ENCODE results near the gene L3MBTL4. TPM values are rescaled to one million over a fixed set of nuclear protein-coding genes. Genes with fewer than 3 reads are reported as not detected.

Gene L3MBTL4
- total and polyA plus RNA-seq, 2 experiments from 2014 or later, result 4.1 to 14.1 TPM

DNA sequence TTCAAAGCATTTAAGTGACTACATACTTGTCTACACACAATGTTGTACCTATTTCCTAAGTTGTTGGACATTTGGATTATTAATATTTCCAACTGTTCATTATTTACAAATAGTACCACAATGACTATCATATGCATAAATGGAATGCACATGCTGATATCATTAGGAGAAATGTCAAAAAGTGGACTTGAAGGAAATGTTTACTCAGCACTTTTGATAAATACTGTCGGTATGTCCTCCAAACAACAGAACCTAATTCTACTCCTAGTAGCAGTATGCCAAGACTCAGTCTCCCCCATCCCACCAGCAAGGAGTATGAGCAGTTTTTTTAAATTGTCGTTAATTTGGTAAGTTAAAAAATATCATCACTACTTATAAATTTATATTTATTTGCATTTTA, 116.8 kb downstream of the L3MBTL4 start:
- Histone ChIP-seq H3K4me1 (ENCODE audit: insufficient read depth) (no peaks in the 10 kb centered on the region), H3K79me2 (no peaks in the 10 kb centered on the region), H4K20me1 (ENCODE audit: insufficient read depth, poor library complexity, severe bottlenecking) (no peaks in the 10 kb centered on the region), H3K4me3 (no peak overlapping the region), H2AFZ (no peak overlapping the region), H3K36me3 (replicated peaks; ENCODE audit: insufficient read depth, low read depth) (no peaks in the 10 kb centered on the region), H3K9me3 (ENCODE audit: low read depth) (no peaks in the 10 kb centered on the region), H3K27me3 (no peaks in the 10 kb centered on the region), H3K9me2 (replicated peaks; ENCODE audit: insufficient read depth) (no peaks in the 10 kb centered on the region), H3K27ac (no peak overlapping the region), H3K4me2 (no peak overlapping the region)
- TF ChIP-seq EZH2phosphoT487 (IDR thresholded peaks at IDR 0.05; ENCODE audit: low read depth, severe bottlenecking, unreplicated experiment), result no peak
- no peak for TF ChIP-seq EZH2 (IDR thresholded peaks at IDR 0.05; ENCODE audit: borderline replicate concordance)
- TF ChIP-seq, protein P1, sequence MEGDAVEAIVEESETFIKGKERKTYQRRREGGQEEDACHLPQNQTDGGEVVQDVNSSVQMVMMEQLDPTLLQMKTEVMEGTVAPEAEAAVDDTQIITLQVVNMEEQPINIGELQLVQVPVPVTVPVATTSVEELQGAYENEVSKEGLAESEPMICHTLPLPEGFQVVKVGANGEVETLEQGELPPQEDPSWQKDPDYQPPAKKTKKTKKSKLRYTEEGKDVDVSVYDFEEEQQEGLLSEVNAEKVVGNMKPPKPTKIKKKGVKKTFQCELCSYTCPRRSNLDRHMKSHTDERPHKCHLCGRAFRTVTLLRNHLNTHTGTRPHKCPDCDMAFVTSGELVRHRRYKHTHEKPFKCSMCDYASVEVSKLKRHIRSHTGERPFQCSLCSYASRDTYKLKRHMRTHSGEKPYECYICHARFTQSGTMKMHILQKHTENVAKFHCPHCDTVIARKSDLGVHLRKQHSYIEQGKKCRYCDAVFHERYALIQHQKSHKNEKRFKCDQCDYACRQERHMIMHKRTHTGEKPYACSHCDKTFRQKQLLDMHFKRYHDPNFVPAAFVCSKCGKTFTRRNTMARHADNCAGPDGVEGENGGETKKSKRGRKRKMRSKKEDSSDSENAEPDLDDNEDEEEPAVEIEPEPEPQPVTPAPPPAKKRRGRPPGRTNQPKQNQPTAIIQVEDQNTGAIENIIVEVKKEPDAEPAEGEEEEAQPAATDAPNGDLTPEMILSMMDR (IDR thresholded peaks at IDR 0.05; ENCODE audit: poor library complexity), result no peak
- 89% methylated on average over 2 of the region's 2 CpGs for WGBS (ENCODE audit: low lambda C conversion rate, missing lambda C conversion rate)
- DNase-seq (ENCODE audit: low spot score), result no peak

DNA sequence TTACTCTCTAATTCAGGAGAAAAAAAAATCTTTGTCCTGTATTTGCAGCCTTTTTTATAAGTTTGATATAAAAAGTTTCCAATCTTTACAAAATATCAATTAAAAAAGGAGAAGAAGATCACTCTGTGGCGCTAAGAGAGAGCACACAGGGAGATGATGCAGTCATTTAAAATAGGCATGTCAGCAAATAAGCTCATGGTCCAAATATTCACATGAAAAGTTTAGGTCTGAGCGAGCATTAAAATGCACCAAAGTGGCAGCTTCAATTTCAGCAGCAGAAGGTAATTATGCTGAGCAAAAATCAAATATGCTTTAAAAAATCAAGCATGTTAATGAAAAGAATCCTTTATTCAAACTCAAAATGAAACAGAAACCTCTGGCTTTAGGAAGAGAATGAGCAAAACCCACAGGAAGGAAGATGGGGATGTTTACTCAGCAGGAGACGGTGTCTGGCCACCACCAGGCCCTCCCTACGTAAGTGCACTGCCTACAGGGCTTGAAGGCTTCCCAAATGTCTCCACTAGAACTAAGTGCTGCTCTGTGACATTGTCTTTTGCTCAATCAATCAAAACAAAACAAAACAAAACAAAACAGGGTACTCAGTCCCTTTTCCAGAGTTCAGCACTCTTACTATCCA, 120.4 kb downstream of the L3MBTL4 start:
- no peak overlapping the region for H3K27ac ChIP-seq
- WGBS (ENCODE audit: low lambda C conversion rate, missing lambda C conversion rate), result 83% methylated on average over 4 of the region's 4 CpGs
- H3K4me3 ChIP-seq, result no peak overlapping the region

DNA sequence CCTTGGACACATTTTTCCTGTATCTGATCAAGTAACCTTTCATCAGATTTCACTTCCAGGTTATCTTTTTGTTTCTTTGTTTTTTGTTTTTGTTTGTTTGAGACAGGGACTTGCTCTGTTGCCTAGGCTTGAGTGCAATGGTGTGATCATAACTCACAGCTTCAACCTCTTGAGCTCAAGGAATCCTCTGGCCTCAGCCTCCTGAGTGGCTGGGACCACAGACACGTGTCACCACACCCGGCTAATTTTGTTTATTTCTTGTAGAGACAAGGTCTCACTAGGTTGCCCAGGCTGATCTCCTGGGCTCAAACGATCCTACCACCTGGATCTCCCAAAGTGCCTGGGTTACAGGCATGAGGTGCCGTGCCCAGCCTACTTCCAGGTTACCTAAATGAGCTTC, 124.9 kb downstream of the L3MBTL4 start:
- no peaks in the 10 kb centered on the region for H3K9me3 ChIP-seq (ENCODE audit: low read depth)
- H2AFZ ChIP-seq, result no peak overlapping the region
- H3K4me2 ChIP-seq, result no peak overlapping the region
- TF ChIP-seq, protein P1 (IDR thresholded peaks at IDR 0.05; ENCODE audit: poor library complexity), result no peak
- TF ChIP-seq EZH2phosphoT487 (IDR thresholded peaks at IDR 0.05; ENCODE audit: low read depth, severe bottlenecking, unreplicated experiment), result no peak
- no peak for TF ChIP-seq EZH2 (IDR thresholded peaks at IDR 0.05; ENCODE audit: borderline replicate concordance)
- no peaks in the 10 kb centered on the region for H3K27me3 ChIP-seq
- WGBS (ENCODE audit: low lambda C conversion rate, missing lambda C conversion rate), result 78% methylated on average over 4 of the region's 4 CpGs
- no peak overlapping the region for H3K4me3 ChIP-seq
- no peaks in the 10 kb centered on the region for H3K79me2 ChIP-seq
- no peaks in the 10 kb centered on the region for H3K36me3 ChIP-seq (replicated peaks; ENCODE audit: insufficient read depth, low read depth)
- H4K20me1 ChIP-seq (ENCODE audit: insufficient read depth, poor library complexity, severe bottlenecking), result no peaks in the 10 kb centered on the region
- H3K9me2 ChIP-seq (replicated peaks; ENCODE audit: insufficient read depth), result no peaks in the 10 kb centered on the region
- H3K27ac ChIP-seq, result no peak overlapping the region
- no peaks in the 10 kb centered on the region for H3K4me1 ChIP-seq (ENCODE audit: insufficient read depth)
- no peak for DNase-seq (ENCODE audit: low spot score)

More for the DNA sequence above, 120.4 kb downstream of the L3MBTL4 start:
- Histone ChIP-seq H4K20me1 (ENCODE audit: insufficient read depth, poor library complexity, severe bottlenecking) (no peaks in the 10 kb centered on the region), H3K4me1 (ENCODE audit: insufficient read depth) (no peaks in the 10 kb centered on the region), H3K27me3 (no peaks in the 10 kb centered on the region), H3K9me2 (replicated peaks; ENCODE audit: insufficient read depth) (no peaks in the 10 kb centered on the region), H3K79me2 (no peaks in the 10 kb centered on the region), H3K4me2 (no peak overlapping the region), H2AFZ (no peak overlapping the region), H3K36me3 (replicated peaks; ENCODE audit: insufficient read depth, low read depth) (no peaks in the 10 kb centered on the region), H3K9me3 (ENCODE audit: low read depth) (no peaks in the 10 kb centered on the region)
- DNase-seq (ENCODE audit: low spot score), result no peak
- TF ChIP-seq EZH2phosphoT487 (IDR thresholded peaks at IDR 0.05; ENCODE audit: low read depth, severe bottlenecking, unreplicated experiment), result no peak
- TF ChIP-seq, protein P1 (IDR thresholded peaks at IDR 0.05; ENCODE audit: poor library complexity), result no peak
- no peak for TF ChIP-seq EZH2 (IDR thresholded peaks at IDR 0.05; ENCODE audit: borderline replicate concordance)

Data from hepatocyte (in vitro differentiated cells).